Measurements from ENCODE around the gene ENKD1. TPM values are rescaled to one million over a fixed set of nuclear protein-coding genes. Genes with fewer than 3 reads are reported as not detected.
A peak's percentile ranks its signal among the peaks of the same experiment; 100 is the strongest.

ENKD1 gene
- total RNA-seq, 1 experiment from 2014 or later = 11.9 TPM

GRCh38 chr16:67677712-67678111 lies 11.2 kb upstream of the ENKD1 start:
- POLR2A ChIA-PET = interaction anchor here (0.7 kb wide), 1 partner anchor 96 kb away, joined by 5 read pairs; no protein-coding TSS in a partner anchor
- peak; percentile 42 for ATAC-seq
- Mint-ChIP-seq H3K27me3 (ENCODE audit: low read depth) (no peaks in the 10 kb centered on the region), H3K9me3 (no peaks in the 10 kb centered on the region), H3K4me1 (no peaks in the 10 kb centered on the region; the same call in 1 of the 2 replicates), H3K27ac (peak overlapping the region; percentile 60), H3K36me3 (no peaks in the 10 kb centered on the region), H3K4me3 (no peak overlapping the region)
- TF ChIP-seq HMGA2 (CRISPR knock-in tag; IDR thresholded peaks at IDR 0.05) = no peak
- no peak for TF ChIP-seq ZNF121 (CRISPR knock-in tag; IDR thresholded peaks at IDR 0.05)
- TF ChIP-seq GTF2I (CRISPR knock-in tag; conservative IDR thresholded peaks at IDR 0.05) = no peak
- no peak for TF ChIP-seq PREB (CRISPR knock-in tag; IDR thresholded peaks at IDR 0.05; ENCODE audit: borderline replicate concordance)
- no peak for TF ChIP-seq ZBTB21 (CRISPR knock-in tag; IDR thresholded peaks at IDR 0.05; ENCODE audit: borderline replicate concordance)
- no peak for TF ChIP-seq JAZF1 (CRISPR knock-in tag; IDR thresholded peaks at IDR 0.05)
- TF ChIP-seq USF2 (CRISPR knock-in tag; IDR thresholded peaks at IDR 0.05) = no peak
- DNase-seq (ENCODE audit: low spot score) = no peak
- CTCF ChIA-PET = no interaction called here

- ATAC-seq = no peak
- ChIA-PET CTCF (interaction anchor here (0.8 to 1.6 kb wide), 2 partner anchors 14 to 140 kb away, joined by 4 to 5 read pairs; no protein-coding TSS in a partner anchor), POLR2A (no interaction called here)
- DNase-seq (ENCODE audit: low spot score) = no peak
- Mint-ChIP-seq H3K27me3 (ENCODE audit: low read depth) (no peaks in the 10 kb centered on the region), H3K4me1 (no peaks in the 10 kb centered on the region; the same call in 1 of the 2 replicates), H3K27ac (no peak overlapping the region), H3K9me3 (no peaks in the 10 kb centered on the region), H3K36me3 (no peaks in the 10 kb centered on the region), H3K4me3 (no peak overlapping the region)
- TF ChIP-seq SMAD3 (CRISPR knock-in tag; IDR thresholded peaks at IDR 0.05; ENCODE audit: borderline replicate concordance) (no peak), MYBL2 (CRISPR knock-in tag; IDR thresholded peaks at IDR 0.05) (no peak), RELA (CRISPR knock-in tag; IDR thresholded peaks at IDR 0.05; ENCODE audit: borderline replicate concordance) (no peak)
These were observed 10.4 kb upstream of the ENKD1 start for GRCh38 chr16:67676939-67677338.

- no peaks in the 10 kb centered on the region for H3K36me3 Mint-ChIP-seq
- no peak for TF ChIP-seq ATF6 (CRISPR knock-in tag; IDR thresholded peaks at IDR 0.05)
- no peak for TF ChIP-seq JUN (CRISPR knock-in tag; IDR thresholded peaks at IDR 0.05)
- TF ChIP-seq CBFB (CRISPR knock-in tag; IDR thresholded peaks at IDR 0.05; ENCODE audit: low read depth) = no peak
- no peak for TF ChIP-seq CREB1 (CRISPR knock-in tag; IDR thresholded peaks at IDR 0.05)
- ATAC-seq = no peak
- H3K27me3 Mint-ChIP-seq (ENCODE audit: low read depth) = no peaks in the 10 kb centered on the region
- CTCF ChIA-PET = interaction anchor here (0.8 to 1.6 kb wide), 2 partner anchors 13 to 140 kb away, joined by 4 to 5 read pairs; no protein-coding TSS in a partner anchor
- H3K4me1 Mint-ChIP-seq = no peaks in the 10 kb centered on the region; the same call in 1 of the 2 replicates
- H3K4me3 Mint-ChIP-seq = no peak overlapping the region
- no peak overlapping the region for H3K27ac Mint-ChIP-seq
- DNase-seq (ENCODE audit: low spot score) = no peak
- POLR2A ChIA-PET = interaction anchor here (0.6 kb wide), 1 partner anchor 19 kb away, joined by 4 read pairs; no protein-coding TSS in a partner anchor
- no peaks in the 10 kb centered on the region for H3K9me3 Mint-ChIP-seq
These were observed 10.0 kb upstream of the ENKD1 start for GRCh38 chr16:67676516-67676915.

- CTCF ChIA-PET = interaction anchor here (1.2 to 1.6 kb wide), 2 partner anchors 13 to 155 kb away, joined by 3 to 5 read pairs; no protein-coding TSS in a partner anchor
- H3K4me1 Mint-ChIP-seq = no peaks in the 10 kb centered on the region; the same call in 1 of the 2 replicates
- no peak overlapping the region for H3K27ac Mint-ChIP-seq
- TF ChIP-seq RELA (CRISPR knock-in tag; IDR thresholded peaks at IDR 0.05; ENCODE audit: borderline replicate concordance) (no peak), OVOL2 (CRISPR knock-in tag; IDR thresholded peaks at IDR 0.05; ENCODE audit: borderline replicate concordance) (no peak), FOXP1 (CRISPR knock-in tag; IDR thresholded peaks at IDR 0.05; ENCODE audit: borderline replicate concordance) (no peak), ZNF423 (CRISPR knock-in tag; IDR thresholded peaks at IDR 0.05) (no peak), GTF2I (CRISPR knock-in tag; conservative IDR thresholded peaks at IDR 0.05) (no peak), FOXJ3 (CRISPR knock-in tag; IDR thresholded peaks at IDR 0.05; ENCODE audit: borderline replicate concordance) (no peak), ZNF263 (CRISPR knock-in tag; IDR thresholded peaks at IDR 0.05; ENCODE audit: low read depth) (no peak), CBFB (CRISPR knock-in tag; IDR thresholded peaks at IDR 0.05; ENCODE audit: low read depth) (no peak), ARID4B (CRISPR knock-in tag; IDR thresholded peaks at IDR 0.05; ENCODE audit: borderline replicate concordance) (no peak), IRF2 (CRISPR knock-in tag; IDR thresholded peaks at IDR 0.05; ENCODE audit: borderline replicate concordance, low read depth) (no peak)
These were observed 9.4 kb upstream of the ENKD1 start for GRCh38 chr16:67675999-67676398.

More at GRCh38 chr16:67675999-67676398, 9.4 kb upstream of the ENKD1 start:
- no peaks in the 10 kb centered on the region for H3K9me3 Mint-ChIP-seq
- H3K4me3 Mint-ChIP-seq = no peak overlapping the region
- no peaks in the 10 kb centered on the region for H3K36me3 Mint-ChIP-seq
- ATAC-seq = no peak
- no peak for DNase-seq (ENCODE audit: low spot score)
- H3K27me3 Mint-ChIP-seq (ENCODE audit: low read depth) = no peaks in the 10 kb centered on the region
- POLR2A ChIA-PET = interaction anchor here (0.6 kb wide), 1 partner anchor 19 kb away, joined by 4 read pairs; no protein-coding TSS in a partner anchor

All from WTC11 (cell line).